ENCODE measurements around the gene EEF2K. TPM values are rescaled to one million over a fixed set of nuclear protein-coding genes. Genes with fewer than 3 reads are reported as not detected.

The EEF2K gene
- total RNA-seq, 4 donors from 2014 or later, result 22.2 to 223 (median 50.1) TPM

- no peak overlapping the region for H3K4me3 ChIP-seq
- WGBS, 2 donors (ENCODE audit: low coverage in 1 of 2), result 82 to 92% methylated on average over 2 to 4 of the region's 4 CpGs
- intact Hi-C loops (cut with DNase I; ENCODE audit: low total_unique reads), result no loop called here
- no peaks in the 10 kb centered on the region for H3K9me3 ChIP-seq
- no peaks in the 10 kb centered on the region for H3K27me3 ChIP-seq
- DNase-seq, result no peak
- peaks cover 0 to 7% (median 3%) of the 10 kb centered on the region in 4 donors for H3K4me1 ChIP-seq
- no peaks in the 10 kb centered on the region for H3K36me3 ChIP-seq
- in situ Hi-C loops (cut with MboI; ENCODE audit: low pct_ligation_motif_present in 1 of 4, low pct_unique_long_range_greater_than_20kb in 1 of 4, low sequenced_read_pairs in 3 of 4), result loop anchor here in 3 of 4 donors (10.0 to 25.0 kb wide), 4 partner anchors 87 to 305 kb away; partner anchors contain the start of genes EEF2K (in 1 of the 3), MOSMO (in 1 of the 3) and PDZD9 (in 1 of the 3)
- no peak overlapping the region for H3K27ac ChIP-seq
- TF ChIP-seq POLR2AphosphoS5 (IDR thresholded peaks at IDR 0.05), result no peak
- TF ChIP-seq POLR2A (IDR thresholded peaks at IDR 0.05), result no peak
- no peak for TF ChIP-seq EP300 (IDR thresholded peaks at IDR 0.05; ENCODE audit: low read depth)
- TF ChIP-seq, protein P1, sequence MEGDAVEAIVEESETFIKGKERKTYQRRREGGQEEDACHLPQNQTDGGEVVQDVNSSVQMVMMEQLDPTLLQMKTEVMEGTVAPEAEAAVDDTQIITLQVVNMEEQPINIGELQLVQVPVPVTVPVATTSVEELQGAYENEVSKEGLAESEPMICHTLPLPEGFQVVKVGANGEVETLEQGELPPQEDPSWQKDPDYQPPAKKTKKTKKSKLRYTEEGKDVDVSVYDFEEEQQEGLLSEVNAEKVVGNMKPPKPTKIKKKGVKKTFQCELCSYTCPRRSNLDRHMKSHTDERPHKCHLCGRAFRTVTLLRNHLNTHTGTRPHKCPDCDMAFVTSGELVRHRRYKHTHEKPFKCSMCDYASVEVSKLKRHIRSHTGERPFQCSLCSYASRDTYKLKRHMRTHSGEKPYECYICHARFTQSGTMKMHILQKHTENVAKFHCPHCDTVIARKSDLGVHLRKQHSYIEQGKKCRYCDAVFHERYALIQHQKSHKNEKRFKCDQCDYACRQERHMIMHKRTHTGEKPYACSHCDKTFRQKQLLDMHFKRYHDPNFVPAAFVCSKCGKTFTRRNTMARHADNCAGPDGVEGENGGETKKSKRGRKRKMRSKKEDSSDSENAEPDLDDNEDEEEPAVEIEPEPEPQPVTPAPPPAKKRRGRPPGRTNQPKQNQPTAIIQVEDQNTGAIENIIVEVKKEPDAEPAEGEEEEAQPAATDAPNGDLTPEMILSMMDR (IDR thresholded peaks at IDR 0.05), result no peak
Observed at GRCh38 chr16:22291860-22292318, 85.8 kb downstream of the EEF2K start.

GRCh38 chr16:22292320-22292719 lies 86.2 kb downstream of the EEF2K start:
- TF ChIP-seq POLR2AphosphoS5 (IDR thresholded peaks at IDR 0.05) (no peak), POLR2A (IDR thresholded peaks at IDR 0.05) (no peak), EP300 (IDR thresholded peaks at IDR 0.05; ENCODE audit: low read depth) (no peak)
- TF ChIP-seq, protein P1 (IDR thresholded peaks at IDR 0.05), result no peak
- Histone ChIP-seq H3K27me3 (no peaks in the 10 kb centered on the region), H3K9me3 (no peaks in the 10 kb centered on the region), H3K36me3 (no peaks in the 10 kb centered on the region), H3K27ac (no peak overlapping the region), H3K4me1 (peaks cover 0 to 7% (median 3%) of the 10 kb centered on the region in 4 donors), H3K4me3 (no peak overlapping the region)
- intact Hi-C loops (cut with DNase I; ENCODE audit: low total_unique reads) (no loop called here), in situ Hi-C loops (cut with MboI; ENCODE audit: low pct_ligation_motif_present in 1 of 4, low pct_unique_long_range_greater_than_20kb in 1 of 4, low sequenced_read_pairs in 3 of 4) (loop anchor here in 3 of 4 donors (10.0 to 25.0 kb wide), 4 partner anchors 88 to 305 kb away; partner anchors contain the start of genes EEF2K (in 1 of the 3), MOSMO (in 1 of the 3) and PDZD9 (in 1 of the 3))
- no peak for DNase-seq

- Histone ChIP-seq H3K9me3 (no peaks in the 10 kb centered on the region), H3K36me3 (no peaks in the 10 kb centered on the region), H3K27ac (no peak overlapping the region), H3K4me3 (no peak overlapping the region), H3K27me3 (no peaks in the 10 kb centered on the region), H3K4me1 (peaks cover 0 to 10% (median 7%) of the 10 kb centered on the region in 4 donors)
- in situ Hi-C loops (cut with MboI; ENCODE audit: low pct_ligation_motif_present in 1 of 4, low pct_unique_long_range_greater_than_20kb in 1 of 4, low sequenced_read_pairs in 3 of 4), result loop anchor here in 3 of 4 donors (10.0 to 25.0 kb wide), 4 partner anchors 89 to 306 kb away; partner anchors contain the start of genes EEF2K (in 1 of the 3), MOSMO (in 1 of the 3) and PDZD9 (in 1 of the 3)
- no peak for TF ChIP-seq EP300 (IDR thresholded peaks at IDR 0.05; ENCODE audit: low read depth)
- TF ChIP-seq POLR2A (IDR thresholded peaks at IDR 0.05), result no peak
- TF ChIP-seq, protein P1 (IDR thresholded peaks at IDR 0.05), result no peak
- no peak for TF ChIP-seq POLR2AphosphoS5 (IDR thresholded peaks at IDR 0.05)
- no peak for DNase-seq
- intact Hi-C loops (cut with DNase I; ENCODE audit: low total_unique reads), result no loop called here
- WGBS, 2 donors (ENCODE audit: low coverage in 1 of 2), result 81% methylated on average over 5 to 11 of the region's 11 CpGs
Observed at GRCh38 chr16:22293137-22294106, 87.3 kb downstream of the EEF2K start.
